ENCODE data around the gene USP49. TPM values are rescaled to one million over a fixed set of nuclear protein-coding genes. Genes with fewer than 3 reads are reported as not detected.

USP49 gene
- total and polyA plus RNA-seq, 11 donors: 0.87 to 3.4 (median 1.7) TPM

DNA sequence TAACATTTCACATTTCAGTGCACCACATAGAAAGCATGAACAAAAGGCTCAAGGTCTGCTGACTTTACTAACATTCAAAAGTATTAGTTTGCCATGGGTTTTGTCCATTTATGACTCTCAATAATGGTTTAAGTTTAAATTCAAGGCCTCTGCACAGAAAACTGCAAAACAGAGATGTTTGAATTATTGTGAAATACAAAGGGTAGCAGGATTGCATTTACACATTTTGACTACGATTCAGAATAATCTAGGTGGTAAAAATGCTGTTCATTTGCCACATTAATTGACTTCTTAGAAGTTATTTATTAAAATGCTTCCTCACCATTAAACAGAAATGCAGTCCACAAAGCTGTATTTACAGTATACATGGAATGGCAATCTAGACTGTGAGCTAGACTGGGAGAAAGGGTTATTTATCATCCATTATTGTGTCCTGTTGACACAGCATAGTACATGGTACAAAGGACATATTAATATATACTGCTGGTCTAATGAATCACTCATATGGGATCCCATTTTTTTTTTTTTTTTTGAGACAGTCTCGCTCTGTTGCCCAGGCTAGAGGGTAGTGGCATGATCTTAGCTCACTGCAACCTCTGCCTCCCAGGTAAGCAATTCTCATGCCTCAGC lies 18.0 kb downstream of the USP49 start:
- Histone ChIP-seq H3K27ac (no peak overlapping the region), H3K27me3 (no peaks in the 10 kb centered on the region), H3K9me3 (no peaks in the 10 kb centered on the region), H3K36me3 (no peaks in the 10 kb centered on the region), H3K4me1 (no peaks in the 10 kb centered on the region), H3K4me3 (no peak overlapping the region)
- ATAC-seq: no peak
- WGBS, 4 donors: 94 to 98% (median 96%) methylated on average over 2 of the region's 2 CpGs
- DNase-seq: no peak
- no peak for TF ChIP-seq POLR2A (IDR thresholded peaks at IDR 0.05)
- TF ChIP-seq CTCF (IDR thresholded peaks at IDR 0.05): no peak
- intact Hi-C loops (cut with DNase I): no loop called here

GRCh38 chr6:41874741-41875140 lies 20.4 kb downstream of the USP49 start:
- H3K4me3 ChIP-seq: no peak overlapping the region
- intact Hi-C loops (cut with DNase I): no loop called here
- WGBS, 4 donors: 39 to 64% (median 55%) methylated on average over 1 of the region's 1 CpG
- ATAC-seq: no peak
- TF ChIP-seq CTCF (IDR thresholded peaks at IDR 0.05) (no peak), POLR2A (IDR thresholded peaks at IDR 0.05) (no peak)
- H3K9me3 ChIP-seq: no peaks in the 10 kb centered on the region
- no peaks in the 10 kb centered on the region for H3K4me1 ChIP-seq
- no peaks in the 10 kb centered on the region for H3K27me3 ChIP-seq
- H3K36me3 ChIP-seq: peaks cover 0 to 9% (median 0%) of the 10 kb centered on the region in 9 donors
- H3K27ac ChIP-seq: no peak overlapping the region
- DNase-seq: no peak

DNA sequence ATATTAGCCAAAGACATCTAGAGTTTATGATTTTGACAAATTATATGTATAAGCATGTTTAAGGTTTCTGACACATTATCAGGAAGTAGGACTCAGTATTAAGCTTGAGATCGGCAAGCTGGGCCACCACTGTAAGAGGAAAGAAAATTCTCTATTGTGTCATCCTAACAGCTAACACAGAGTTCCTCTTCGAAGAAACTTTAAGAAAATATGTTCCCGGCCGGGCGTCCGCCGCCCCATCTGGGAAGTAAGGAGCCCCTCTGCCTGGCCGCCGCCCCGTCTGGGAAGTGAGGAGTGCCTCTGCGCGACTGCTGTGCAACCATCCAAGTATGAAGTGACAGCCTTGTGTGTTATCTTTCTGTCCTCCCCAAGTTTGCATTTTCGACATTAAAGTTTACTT lies 23.0 kb downstream of the USP49 start:
- peak overlapping the region in 1 of 12 donors; percentile 1 for H3K27ac ChIP-seq
- intact Hi-C loops (cut with DNase I): no loop called here
- no peaks in the 10 kb centered on the region for H3K9me3 ChIP-seq
- ATAC-seq (no peak), DNase-seq (no peak)
- H3K27me3 ChIP-seq: no peaks in the 10 kb centered on the region
- H3K4me3 ChIP-seq: no peak overlapping the region
- WGBS, 4 donors: 93 to 97% (median 95%) methylated on average over 13 of the region's 13 CpGs
- H3K4me1 ChIP-seq: no peaks in the 10 kb centered on the region
- H3K36me3 ChIP-seq: peaks cover 0 to 15% (median 0%) of the 10 kb centered on the region in 9 donors
- TF ChIP-seq POLR2A (IDR thresholded peaks at IDR 0.05) (no peak), CTCF (IDR thresholded peaks at IDR 0.05) (no peak)

DNA sequence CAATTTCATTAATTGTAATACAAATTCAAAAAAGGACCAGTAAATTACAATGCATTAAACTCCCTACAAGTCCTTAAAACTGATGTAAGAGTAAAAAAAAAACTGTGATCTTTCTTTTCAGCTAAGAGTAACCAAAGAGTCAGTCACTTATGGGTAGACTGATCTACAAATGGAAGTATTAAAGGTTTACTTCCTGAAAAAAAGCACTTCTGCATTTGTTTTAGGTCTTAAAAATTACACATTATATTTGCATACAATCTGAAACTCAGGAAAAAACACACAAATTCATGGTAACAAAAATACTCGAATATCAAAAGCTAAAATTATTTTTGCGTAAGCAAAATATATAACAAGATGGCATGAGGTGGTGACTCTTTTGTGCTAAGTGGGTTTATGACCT lies 23.5 kb downstream of the USP49 start:
- ATAC-seq: no peak
- intact Hi-C loops (cut with DNase I): no loop called here
- 95 to 99% (median 96%) methylated on average over 2 of the region's 2 CpGs for WGBS, 4 donors

More for the DNA sequence above, 23.5 kb downstream of the USP49 start:
- Histone ChIP-seq H3K4me1 (no peaks in the 10 kb centered on the region), H3K36me3 (peaks cover 0 to 15% (median 0%) of the 10 kb centered on the region in 9 donors), H3K27ac (peak overlapping the region in 1 of 12 donors; percentile 1), H3K9me3 (no peaks in the 10 kb centered on the region), H3K4me3 (no peak overlapping the region), H3K27me3 (no peaks in the 10 kb centered on the region)
- TF ChIP-seq CTCF (IDR thresholded peaks at IDR 0.05) (no peak), POLR2A (IDR thresholded peaks at IDR 0.05) (no peak)
- no peak for DNase-seq

Measured in heart left ventricle (tissue), 16 donors.